K562 (cell line): ENCODE measurements around the gene HYAL3.
A peak's percentile ranks its signal among the peaks of the same experiment; 100 is the strongest.

Experiments
- EZH2 ChIP-seq: IDR thresholded peaks from 2 replicates; pipeline ENCODE4 v1.6.1; 2012; ENCODE audit warnings: low read depth, mild to moderate bottlenecking, inconsistent platforms, low read length, borderline replicate concordance
- POLR2AphosphoS5 ChIP-seq: IDR thresholded peaks from 2 replicates; pipeline ENCODE4 v1.6.1; 2011; ENCODE audit warnings: mild to moderate bottlenecking, low read depth, low read length, moderate library complexity; ENCODE audit not compliant: control insufficient read depth, insufficient read depth
- RBFOX2 ChIP-seq: fragments of 200-400 bp; formaldehyde crosslinking; IDR thresholded peaks from 2 replicates; pipeline ENCODE4 v1.6.1; 2017; ENCODE audit warnings: low read depth, mild to moderate bottlenecking, low read length, moderate library complexity

- no peak for TF ChIP-seq EZH2
- TF ChIP-seq POLR2AphosphoS5: no peak
- TF ChIP-seq RBFOX2: peak; percentile 72
These were observed 53.2 kb downstream of the HYAL3 start for GRCh38 chr3:50245831-50246516.
